ENCODE data around the gene PCED1A. TPM values are rescaled to one million over a fixed set of nuclear protein-coding genes. Genes with fewer than 3 reads are reported as not detected.
A peak's percentile ranks its signal among the peaks of the same experiment; 100 is the strongest.
"Not testable (repeated sequence)": the region's sequence is repeated elsewhere in the genome, so short reads cannot be mapped to it uniquely, and the experiment has no call there.

The PCED1A gene
- total RNA-seq, 1 experiment from 2014 or later: 29.3 TPM

GRCh38 chr20:2833761-2834160 is 6.7 kb downstream of the PCED1A start:
- no peak for DNase-seq (ENCODE audit: low read depth)

- DNase-seq (ENCODE audit: low read depth): not testable (repeated sequence)
These were observed 9.2 kb downstream of the PCED1A start for GRCh38 chr20:2831206-2831605.

- DNase-seq (ENCODE audit: low read depth): no peak
These were observed 11.1 kb downstream of the PCED1A start for GRCh38 chr20:2829376-2829775.

GRCh38 chr20:2826655-2827054 is 13.8 kb downstream of the PCED1A start:
- DNase-seq (ENCODE audit: low read depth): no peak

GRCh38 chr20:2825761-2826160 is 14.7 kb downstream of the PCED1A start:
- DNase-seq (ENCODE audit: low read depth): no peak

GRCh38 chr20:2822073-2822472 is 18.4 kb downstream of the PCED1A start:
- DNase-seq (ENCODE audit: low read depth): peak; percentile 17

GRCh38 chr20:2820896-2821869 is 19.3 kb downstream of the PCED1A start:
- no peak for DNase-seq (ENCODE audit: low read depth)

GRCh38 chr20:2820084-2820895 is 20.2 kb downstream of the PCED1A start:
- no peak for DNase-seq (ENCODE audit: low read depth)

GRCh38 chr20:2817891-2818595 is 22.4 kb downstream of the PCED1A start:
- no peak for DNase-seq (ENCODE audit: low read depth)

- DNase-seq (ENCODE audit: low read depth): no peak
These were observed 23.1 kb downstream of the PCED1A start for GRCh38 chr20:2817341-2817726.

- no peak for DNase-seq (ENCODE audit: low read depth)
These were observed 23.7 kb downstream of the PCED1A start for GRCh38 chr20:2816583-2817340.

- no peak for DNase-seq (ENCODE audit: low read depth)
These were observed 24.3 kb downstream of the PCED1A start, which contains the start of gene TMEM239 for GRCh38 chr20:2816030-2816582. Gene TMEM239, plus strand, starts transcription at chr20:2816364. Its CDS starts 191 bp downstream, at chr20:2816555.

- no peak for DNase-seq (ENCODE audit: low read depth)
These were observed 25.1 kb downstream of the PCED1A start for GRCh38 chr20:2815242-2815900.

- peak; percentile 95 for DNase-seq (ENCODE audit: low read depth)
These were observed 25.8 kb downstream of the PCED1A start, which contains the start of gene C20orf141 for GRCh38 chr20:2814587-2815051. Gene C20orf141, plus strand, starts transcription at chr20:2814987. Its CDS starts 198 bp downstream, at chr20:2815185.

GRCh38 chr20:2814076-2814475 is 26.4 kb downstream of the PCED1A start:
- peak; percentile 62 for DNase-seq (ENCODE audit: low read depth)

- DNase-seq (ENCODE audit: low read depth): no peak
These were observed 28.3 kb downstream of the PCED1A start for GRCh38 chr20:2812189-2812588.

- no peak for DNase-seq (ENCODE audit: low read depth)
These were observed 30.8 kb downstream of the PCED1A start for GRCh38 chr20:2809690-2810089.

GRCh38 chr20:2807929-2808328 is 32.5 kb downstream of the PCED1A start:
- DNase-seq (ENCODE audit: low read depth): not testable (repeated sequence)

- DNase-seq (ENCODE audit: low read depth): no peak
These were observed 33.4 kb downstream of the PCED1A start for GRCh38 chr20:2807019-2807418.

- no peak for DNase-seq (ENCODE audit: low read depth)
These were observed 34.1 kb downstream of the PCED1A start for GRCh38 chr20:2806351-2806701.
